ENCODE data around the gene DSG3.

Gene DSG3

GRCh38 chr18:31426021-31426420 is 21.5 kb upstream of the DSG3 start:
- Histone ChIP-seq H4K20me1 (ENCODE audit: insufficient read depth, low read length) (no peaks in the 10 kb centered on the region), H3K4me1 (ENCODE audit: low read length) (no peaks in the 10 kb centered on the region), H3K9me2 (replicated peaks; ENCODE audit: insufficient read depth, low read length) (no peaks in the 10 kb centered on the region), H3K27me3 (replicated peaks; ENCODE audit: insufficient read depth, low read length) (no peaks in the 10 kb centered on the region), H3K4me2 (ENCODE audit: low read depth, low read length) (no peak overlapping the region), H3F3A (ENCODE audit: insufficient read depth, low read length) (no peaks in the 10 kb centered on the region), H3K36me3 (replicated peaks; ENCODE audit: insufficient read depth, low read length) (no peaks in the 10 kb centered on the region), H3K79me2 (ENCODE audit: low read length) (no peaks in the 10 kb centered on the region), H3K9ac (ENCODE audit: low read length) (no peak overlapping the region), H3K27ac (ENCODE audit: low read length) (no peak overlapping the region), H2AFZ (ENCODE audit: low read length) (no peak overlapping the region), H3K4me3 (ENCODE audit: low read length) (no peak overlapping the region), H3K9me3 (replicated peaks; ENCODE audit: insufficient read depth, low read length) (no peaks in the 10 kb centered on the region)
- TF ChIP-seq EZH2phosphoT487 (IDR thresholded peaks at IDR 0.05; ENCODE audit: low read length) (no peak), CTCF (IDR thresholded peaks at IDR 0.05; ENCODE audit: low read length) (no peak), EZH2 (optimal IDR thresholded peaks at IDR 0.05; ENCODE audit: low read depth, low read length) (no peak)
- no peak for DNase-seq

- no peak for TF ChIP-seq EZH2phosphoT487 (IDR thresholded peaks at IDR 0.05; ENCODE audit: low read length)
- no peak for TF ChIP-seq CTCF (IDR thresholded peaks at IDR 0.05; ENCODE audit: low read length)
- no peak for TF ChIP-seq EZH2 (optimal IDR thresholded peaks at IDR 0.05; ENCODE audit: low read depth, low read length)
- no peaks in the 10 kb centered on the region for H3K79me2 ChIP-seq (ENCODE audit: low read length)
- H2AFZ ChIP-seq (ENCODE audit: low read length), result no peak overlapping the region
Measured at GRCh38 chr18:31426871-31427406, 20.6 kb upstream of the DSG3 start.

DNA sequence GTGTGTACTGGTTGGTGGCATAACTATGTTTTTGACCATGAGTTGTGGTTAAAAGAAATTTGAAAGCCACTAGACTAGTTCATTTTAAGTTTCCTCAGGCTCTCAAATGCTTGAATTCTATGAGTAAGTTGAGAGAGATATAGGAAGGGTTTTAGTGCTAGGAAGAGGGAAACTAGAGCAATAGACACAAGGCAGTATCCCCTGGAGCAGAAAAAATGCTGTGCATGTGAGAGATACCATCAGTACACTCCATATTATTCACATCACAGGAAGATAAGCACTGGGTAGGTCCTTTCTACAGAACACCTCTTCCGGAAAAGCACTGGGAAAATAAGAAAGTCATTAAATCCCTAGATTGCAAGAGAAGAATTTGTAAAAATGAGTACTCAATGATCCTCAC is 19.3 kb upstream of the DSG3 start:
- no peak overlapping the region for H3K9ac ChIP-seq (ENCODE audit: low read length)
- no peaks in the 10 kb centered on the region for H3K27me3 ChIP-seq (replicated peaks; ENCODE audit: insufficient read depth, low read length)
- H3K27ac ChIP-seq (ENCODE audit: low read length), result no peak overlapping the region
- no peaks in the 10 kb centered on the region for H3K4me1 ChIP-seq (ENCODE audit: low read length)
- no peaks in the 10 kb centered on the region for H3K9me3 ChIP-seq (replicated peaks; ENCODE audit: insufficient read depth, low read length)
- H4K20me1 ChIP-seq (ENCODE audit: insufficient read depth, low read length), result no peaks in the 10 kb centered on the region
- H3K79me2 ChIP-seq (ENCODE audit: low read length), result no peaks in the 10 kb centered on the region
- H3F3A ChIP-seq (ENCODE audit: insufficient read depth, low read length), result no peaks in the 10 kb centered on the region
- no peak for TF ChIP-seq EZH2 (optimal IDR thresholded peaks at IDR 0.05; ENCODE audit: low read depth, low read length)
- no peak for TF ChIP-seq CTCF (IDR thresholded peaks at IDR 0.05; ENCODE audit: low read length)
- no peak for TF ChIP-seq EZH2phosphoT487 (IDR thresholded peaks at IDR 0.05; ENCODE audit: low read length)
- H2AFZ ChIP-seq (ENCODE audit: low read length), result no peak overlapping the region
- H3K4me3 ChIP-seq (ENCODE audit: low read length), result no peak overlapping the region
- no peaks in the 10 kb centered on the region for H3K9me2 ChIP-seq (replicated peaks; ENCODE audit: insufficient read depth, low read length)
- H3K36me3 ChIP-seq (replicated peaks; ENCODE audit: insufficient read depth, low read length), result no peaks in the 10 kb centered on the region
- H3K4me2 ChIP-seq (ENCODE audit: low read depth, low read length), result no peak overlapping the region
- DNase-seq, result no peak

More at GRCh38 chr18:31426871-31427406, 20.6 kb upstream of the DSG3 start:
- Histone ChIP-seq H3K9me3 (replicated peaks; ENCODE audit: insufficient read depth, low read length) (no peaks in the 10 kb centered on the region), H3K9me2 (replicated peaks; ENCODE audit: insufficient read depth, low read length) (no peaks in the 10 kb centered on the region), H3F3A (ENCODE audit: insufficient read depth, low read length) (no peaks in the 10 kb centered on the region), H3K36me3 (replicated peaks; ENCODE audit: insufficient read depth, low read length) (no peaks in the 10 kb centered on the region), H3K27ac (ENCODE audit: low read length) (no peak overlapping the region), H3K27me3 (replicated peaks; ENCODE audit: insufficient read depth, low read length) (no peaks in the 10 kb centered on the region), H3K4me1 (ENCODE audit: low read length) (no peaks in the 10 kb centered on the region), H3K9ac (ENCODE audit: low read length) (no peak overlapping the region), H4K20me1 (ENCODE audit: insufficient read depth, low read length) (no peaks in the 10 kb centered on the region), H3K4me2 (ENCODE audit: low read depth, low read length) (no peak overlapping the region), H3K4me3 (ENCODE audit: low read length) (no peak overlapping the region)
- DNase-seq, result no peak

Data from MM.1S (cell line).